ENCODE measurements around the gene LYL1. TPM values are rescaled to one million over a fixed set of nuclear protein-coding genes. Genes with fewer than 3 reads are reported as not detected.

The LYL1 gene
- total RNA-seq, 2 experiments from 2014 or later = 3.3 to 3.8 TPM

DNA sequence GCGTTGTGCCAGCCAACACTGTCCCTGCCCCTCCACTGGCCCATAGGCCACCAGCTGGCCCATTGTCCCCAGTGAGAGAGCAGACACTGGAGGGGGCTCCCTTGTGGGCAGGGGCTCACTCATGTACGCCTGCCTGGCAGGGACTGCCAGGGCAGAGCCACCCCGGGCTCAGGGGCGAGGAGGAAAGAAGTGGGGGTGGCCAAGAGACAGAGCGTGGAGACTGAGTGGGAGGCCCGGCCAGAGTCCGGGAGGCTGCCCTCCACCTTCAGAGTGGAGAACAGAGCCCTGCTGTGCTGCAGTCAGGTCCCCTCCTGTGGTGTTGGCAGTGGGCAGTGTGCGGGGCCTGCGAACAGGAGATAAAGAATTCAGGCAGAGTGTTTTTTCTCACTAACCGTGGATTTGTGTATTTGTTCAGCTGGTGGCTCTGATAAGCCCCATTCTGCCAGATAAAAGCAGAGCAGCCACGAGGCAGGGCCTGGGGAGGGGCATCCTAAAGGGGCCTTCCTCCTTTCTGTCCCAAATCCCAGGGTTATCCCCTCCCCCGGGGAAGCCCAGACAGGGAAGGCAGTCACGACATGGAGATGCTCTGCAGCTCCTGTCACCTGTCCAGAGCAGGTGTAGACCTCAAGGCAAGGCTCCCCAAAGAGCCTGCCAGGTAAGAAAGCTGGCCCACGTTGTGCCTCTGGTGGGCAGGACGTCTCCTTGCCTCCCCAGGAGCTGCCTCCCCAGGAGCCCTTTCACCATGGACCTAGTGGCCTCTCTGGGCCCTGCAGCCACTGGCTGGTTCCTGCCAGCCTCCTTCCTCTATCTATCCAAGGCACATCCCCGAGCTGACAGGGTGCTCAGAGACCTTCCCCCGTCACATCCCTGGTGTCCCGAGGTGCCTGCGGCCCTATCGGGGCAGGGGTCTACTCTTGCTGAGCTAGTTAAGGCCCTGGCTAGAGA, 33.0 kb downstream of the LYL1 start:
- DNase-seq = no peak
- Mint-ChIP-seq H3K4me1 (ENCODE audit: low read depth) (no peaks in the 10 kb centered on the region), H3K27me3 (ENCODE audit: low read depth) (no peaks in the 10 kb centered on the region), H3K9me3 (ENCODE audit: insufficient read depth) (no peaks in the 10 kb centered on the region), H3K4me3 (no peak overlapping the region), H3K27ac (no peak overlapping the region), H3K36me3 (ENCODE audit: low read depth) (no peaks in the 10 kb centered on the region)
- CTCF ChIA-PET = interaction anchor here (1.0 to 3.1 kb wide), 6 partner anchors 8 to 104 kb away, joined by 3 to 17 read pairs (median 6); no protein-coding TSS in a partner anchor
- no peak for ATAC-seq
- POLR2A ChIA-PET = no interaction called here

DNA sequence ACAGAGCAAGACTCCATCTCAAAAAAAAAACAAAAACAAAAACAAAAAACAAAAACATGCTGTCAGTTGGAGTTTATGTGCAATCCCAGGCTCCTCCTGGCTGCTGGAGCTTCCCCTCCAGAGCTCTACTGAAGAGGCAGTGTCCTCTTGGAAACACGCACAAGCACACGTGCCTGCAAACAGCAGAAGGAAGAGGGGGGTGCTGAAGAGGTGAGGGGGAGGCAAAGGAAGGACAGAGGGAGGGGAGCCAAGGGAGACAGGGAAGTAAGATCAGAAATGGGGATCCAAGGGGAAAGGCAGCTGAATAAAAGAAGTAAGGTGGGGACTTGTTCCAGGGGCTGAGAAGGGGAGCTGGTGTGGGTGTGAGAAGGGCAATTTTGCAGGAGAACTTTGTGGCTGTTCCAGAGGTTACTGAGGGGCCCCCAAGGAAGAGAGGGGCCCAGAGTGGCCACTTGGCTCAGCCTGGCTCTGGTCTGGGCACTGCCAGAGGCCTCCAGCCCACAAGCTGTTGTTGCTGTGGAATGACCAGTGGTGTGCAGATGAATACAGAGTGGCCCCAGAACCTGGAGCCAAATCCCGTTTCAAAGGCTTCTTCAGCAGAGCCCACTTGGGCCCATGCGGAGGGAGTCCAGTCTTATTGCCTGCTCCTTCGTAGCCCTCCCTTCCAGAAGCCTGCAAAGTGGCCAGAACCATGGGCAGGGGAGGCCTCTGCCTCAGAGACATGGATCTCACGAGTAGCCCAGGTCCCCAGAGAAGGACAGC, 34.4 kb downstream of the LYL1 start:
- no peak overlapping the region for H3K27ac Mint-ChIP-seq
- no peaks in the 10 kb centered on the region for H3K4me1 Mint-ChIP-seq (ENCODE audit: low read depth)
- no peak overlapping the region for H3K4me3 Mint-ChIP-seq
- CTCF ChIA-PET = interaction anchor here (1.0 to 2.7 kb wide), 2 partner anchors 18 to 103 kb away, joined by 3 to 17 read pairs; no protein-coding TSS in a partner anchor
- H3K36me3 Mint-ChIP-seq (ENCODE audit: low read depth) = no peaks in the 10 kb centered on the region
- DNase-seq = no peak
- POLR2A ChIA-PET = no interaction called here
- no peak for ATAC-seq
- H3K27me3 Mint-ChIP-seq (ENCODE audit: low read depth) = peaks cover 3% of the 10 kb centered on the region
- H3K9me3 Mint-ChIP-seq (ENCODE audit: insufficient read depth) = no peaks in the 10 kb centered on the region

DNA sequence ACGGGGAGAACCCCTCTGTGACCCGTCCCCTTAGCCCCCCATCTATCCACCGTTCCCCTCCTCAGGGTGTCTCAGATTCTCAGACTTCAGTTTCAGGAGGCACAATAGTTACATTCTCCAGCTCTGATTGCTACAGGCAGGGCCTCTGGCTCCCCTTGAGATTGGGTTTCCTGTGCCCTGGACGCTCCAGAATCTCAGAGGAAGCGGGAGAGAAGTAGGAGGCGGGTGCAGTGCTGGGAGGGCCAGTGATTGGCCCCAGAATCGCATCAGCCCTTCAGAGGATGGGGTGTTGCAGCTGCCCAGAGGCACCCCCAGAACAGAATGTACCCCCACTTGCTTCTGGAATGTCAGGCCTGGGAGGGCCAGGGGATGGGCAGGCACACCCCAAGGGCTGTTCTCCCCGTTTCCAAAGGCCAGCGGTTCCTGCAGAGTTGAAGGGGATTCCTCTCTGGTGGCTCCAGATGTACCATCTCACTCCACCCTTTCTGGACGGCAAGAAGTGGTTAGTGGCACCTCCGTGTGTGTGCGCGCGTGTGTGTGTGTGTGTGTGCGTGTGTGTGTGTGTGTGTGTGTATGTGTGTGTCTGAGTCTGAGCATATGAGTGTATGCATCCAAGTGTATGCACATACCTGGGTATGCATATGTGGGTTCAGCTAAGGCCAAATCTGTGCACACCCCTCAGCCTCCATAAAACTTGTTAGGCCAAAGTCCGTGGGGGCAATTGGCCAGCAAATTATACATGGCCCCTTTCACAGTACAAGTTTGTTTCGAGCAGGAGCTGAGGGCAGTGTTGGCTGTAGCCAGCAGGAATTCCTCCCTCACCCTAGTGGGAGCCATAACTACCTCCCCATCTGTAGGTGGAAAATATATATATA, 35.5 kb downstream of the LYL1 start:
- ChIA-PET POLR2A (no interaction called here), CTCF (interaction anchor here (1.4 kb wide), 1 partner anchor 102 kb away, joined by 6 read pairs; no protein-coding TSS in a partner anchor)
- ATAC-seq (no peak), DNase-seq (no peak)
- Mint-ChIP-seq H3K27ac (no peak overlapping the region), H3K4me1 (ENCODE audit: low read depth) (no peaks in the 10 kb centered on the region), H3K36me3 (ENCODE audit: low read depth) (no peaks in the 10 kb centered on the region), H3K4me3 (no peak overlapping the region), H3K9me3 (ENCODE audit: insufficient read depth) (no peaks in the 10 kb centered on the region), H3K27me3 (ENCODE audit: low read depth) (peaks cover 8% of the 10 kb centered on the region)

DNA sequence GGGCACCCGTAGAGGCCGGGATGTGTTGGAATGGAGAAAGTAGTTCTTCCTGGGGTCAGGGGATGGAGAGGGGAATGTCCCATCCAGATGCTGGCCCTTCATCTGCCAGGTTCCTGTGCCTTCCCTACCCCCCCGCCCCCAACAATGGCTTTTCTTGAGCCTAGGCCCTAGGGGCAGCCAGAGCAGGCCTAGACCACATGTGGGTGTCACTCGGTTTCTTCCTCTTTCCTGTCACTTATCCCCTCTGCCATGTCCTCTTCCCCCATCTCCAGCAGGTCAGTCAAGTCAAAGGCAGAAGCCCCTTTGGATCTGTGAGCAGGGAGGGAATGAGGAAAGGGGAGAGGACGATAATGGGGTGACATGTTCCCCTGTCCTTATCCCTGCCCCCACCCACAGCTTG, 36.4 kb downstream of the LYL1 start:
- Mint-ChIP-seq H3K4me1 (ENCODE audit: low read depth) (peaks cover 3% of the 10 kb centered on the region), H3K27ac (no peak overlapping the region), H3K4me3 (no peak overlapping the region), H3K36me3 (ENCODE audit: low read depth) (no peaks in the 10 kb centered on the region), H3K27me3 (ENCODE audit: low read depth) (peaks cover 14% of the 10 kb centered on the region), H3K9me3 (ENCODE audit: insufficient read depth) (no peaks in the 10 kb centered on the region)
- ChIA-PET CTCF (interaction anchor here (0.5 to 1.4 kb wide), 2 partner anchors 10 to 101 kb away, joined by 3 to 6 read pairs; no protein-coding TSS in a partner anchor), POLR2A (no interaction called here)
- DNase-seq = no peak
- ATAC-seq = no peak

DNA sequence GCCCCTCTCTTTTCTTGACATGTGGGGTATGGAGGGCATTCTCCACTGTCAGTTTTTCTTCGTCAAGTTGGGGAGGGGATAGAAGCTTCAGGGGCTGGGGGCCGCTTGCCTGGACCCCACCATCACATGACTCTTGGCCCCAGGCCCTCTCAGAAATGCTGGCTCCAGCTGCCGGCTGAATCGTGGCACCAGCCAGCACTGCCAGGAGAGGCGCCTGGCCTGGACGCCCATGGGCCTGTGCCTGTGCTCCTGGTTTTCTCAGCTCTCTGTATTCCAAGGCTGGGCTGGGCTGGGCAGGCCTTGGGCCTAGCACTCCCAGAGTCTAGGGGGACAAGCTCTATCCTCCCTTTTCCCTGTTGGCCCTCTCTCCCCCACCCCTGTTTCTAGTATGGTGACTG, 38.6 kb downstream of the LYL1 start:
- Mint-ChIP-seq H3K9me3 (ENCODE audit: insufficient read depth) (no peaks in the 10 kb centered on the region), H3K36me3 (ENCODE audit: low read depth) (no peaks in the 10 kb centered on the region), H3K27ac (no peak overlapping the region), H3K4me1 (ENCODE audit: low read depth) (peaks cover 9% of the 10 kb centered on the region), H3K4me3 (no peak overlapping the region), H3K27me3 (ENCODE audit: low read depth) (peaks cover 19% of the 10 kb centered on the region)
- ChIA-PET POLR2A (no interaction called here), CTCF (interaction anchor here (1.0 to 2.1 kb wide), 3 partner anchors 9 to 99 kb away, joined by 3 to 12 read pairs (median 5); no protein-coding TSS in a partner anchor)
- no peak for DNase-seq
- ATAC-seq = no peak

DNA sequence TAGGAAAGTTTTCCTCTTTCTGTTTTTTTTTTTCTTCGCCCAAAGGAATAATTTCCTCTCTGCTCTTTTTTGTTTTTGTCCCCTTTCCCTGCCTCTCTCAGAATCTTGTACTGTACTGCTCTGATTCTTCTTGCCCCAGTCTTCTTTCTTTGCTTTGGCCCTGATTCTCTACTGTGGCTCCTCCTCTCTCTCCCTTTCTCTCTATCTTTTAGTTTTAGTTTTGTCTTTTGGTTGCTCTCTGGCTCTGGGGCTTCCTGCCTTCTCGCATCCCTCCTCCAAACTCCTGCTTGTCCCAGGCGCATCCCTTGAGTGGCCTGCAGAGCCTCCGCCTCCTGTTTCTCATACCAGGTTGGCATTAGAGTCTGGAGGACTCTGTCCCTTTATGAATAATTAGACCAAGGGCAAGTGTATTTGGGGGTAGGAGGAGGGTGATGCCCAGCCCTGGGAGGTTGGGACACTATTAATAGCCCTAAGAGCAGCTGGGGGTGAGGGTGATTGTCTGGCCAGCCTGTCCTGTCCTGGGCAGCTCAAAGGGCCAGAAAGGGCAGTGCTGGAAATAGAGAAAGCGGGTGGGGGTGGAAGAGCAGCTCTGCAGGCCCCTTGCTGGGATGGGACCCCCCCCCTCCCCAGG, 39.1 kb downstream of the LYL1 start:
- peaks cover 9% of the 10 kb centered on the region for H3K4me1 Mint-ChIP-seq (ENCODE audit: low read depth)

DNA sequence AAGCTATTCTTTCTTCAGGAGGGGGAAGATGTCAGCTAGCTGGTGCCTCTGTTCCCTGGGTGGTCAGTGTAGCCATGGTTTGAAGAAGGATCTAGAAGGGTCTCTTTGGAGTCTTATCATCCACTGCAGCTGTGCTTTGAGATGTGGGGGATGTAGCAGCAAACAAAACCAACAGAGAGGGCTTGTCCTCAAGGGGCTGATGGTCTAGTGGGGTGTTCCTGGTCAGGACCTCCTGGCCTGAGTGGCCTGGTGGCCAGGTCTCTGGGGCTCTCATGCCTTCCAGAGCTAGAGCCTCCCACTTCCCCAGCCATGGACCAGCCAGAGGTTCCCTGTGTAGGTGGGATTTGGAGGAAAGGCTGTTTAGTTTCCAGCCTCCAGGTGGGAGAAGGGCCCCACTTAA, 40.3 kb downstream of the LYL1 start:
- no peaks in the 10 kb centered on the region for H3K9me3 Mint-ChIP-seq (ENCODE audit: insufficient read depth)
- H3K4me1 Mint-ChIP-seq (ENCODE audit: low read depth) = peaks cover 9% of the 10 kb centered on the region
- CTCF ChIA-PET = interaction anchor here (1.4 to 4.0 kb wide), 14 partner anchors 17 to 97 kb away, joined by 3 to 82 read pairs (median 16); no protein-coding TSS in a partner anchor
- ATAC-seq = no peak
- H3K27ac Mint-ChIP-seq = no peak overlapping the region
- no peak for DNase-seq
- peaks cover 24% of the 10 kb centered on the region for H3K27me3 Mint-ChIP-seq (ENCODE audit: low read depth)
- H3K4me3 Mint-ChIP-seq = no peak overlapping the region
- POLR2A ChIA-PET = no interaction called here
- no peaks in the 10 kb centered on the region for H3K36me3 Mint-ChIP-seq (ENCODE audit: low read depth)

More for the DNA sequence above, 39.1 kb downstream of the LYL1 start:
- H3K4me3 Mint-ChIP-seq = no peak overlapping the region
- ChIA-PET POLR2A (no interaction called here), CTCF (interaction anchor here (1.0 to 2.1 kb wide), 3 partner anchors 10 to 98 kb away, joined by 3 to 12 read pairs (median 5); no protein-coding TSS in a partner anchor)
- H3K9me3 Mint-ChIP-seq (ENCODE audit: insufficient read depth) = no peaks in the 10 kb centered on the region
- DNase-seq (no peak), ATAC-seq (no peak)
- H3K36me3 Mint-ChIP-seq (ENCODE audit: low read depth) = no peaks in the 10 kb centered on the region
- H3K27me3 Mint-ChIP-seq (ENCODE audit: low read depth) = peaks cover 23% of the 10 kb centered on the region
- H3K27ac Mint-ChIP-seq = no peak overlapping the region

DNA sequence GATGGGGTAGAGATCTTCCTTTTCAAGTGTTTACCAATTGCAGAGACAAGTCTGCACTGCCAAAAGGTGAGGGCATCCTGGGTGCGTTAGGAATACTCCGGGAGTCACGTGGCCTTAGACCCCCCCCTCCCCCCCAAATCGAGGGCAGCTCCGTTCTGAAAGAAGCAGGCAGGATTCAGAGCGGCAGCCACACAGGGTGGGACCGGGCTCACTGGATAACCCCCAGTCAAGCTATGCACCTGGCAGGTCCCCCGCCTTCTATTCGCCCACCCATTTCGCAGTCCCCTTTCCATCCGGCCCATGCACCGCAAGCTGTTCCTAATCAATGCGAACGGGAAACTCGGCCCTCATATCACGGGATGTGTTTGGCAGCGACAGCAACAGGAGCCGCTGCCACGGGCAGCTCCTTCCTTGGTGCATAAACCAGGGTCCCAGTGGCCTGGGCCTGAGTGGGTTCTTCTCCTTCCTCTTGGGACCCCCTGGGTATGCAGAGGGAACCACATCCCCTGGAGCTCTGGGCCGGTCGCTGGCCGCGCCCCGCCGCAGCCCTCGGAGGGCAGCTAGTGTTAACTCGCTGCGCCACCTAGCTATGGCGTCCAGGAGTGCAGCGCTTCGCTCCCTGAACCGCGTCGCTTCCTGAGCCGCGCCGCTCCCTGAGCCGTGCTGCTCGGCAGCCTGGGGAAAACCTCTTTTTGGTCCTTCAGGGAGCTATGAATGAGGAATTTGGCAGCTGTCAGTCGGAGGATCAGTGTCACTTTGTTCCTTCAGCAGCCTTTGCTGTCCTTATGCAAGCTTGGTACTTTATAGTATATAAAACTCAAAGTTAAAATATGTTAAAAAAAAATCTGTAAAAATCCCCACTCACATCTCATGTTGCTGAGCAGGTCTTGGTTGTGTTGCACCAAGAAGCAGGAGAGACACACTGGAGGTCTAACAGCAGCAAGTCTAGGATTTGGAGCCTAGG, 41.4 kb downstream of the LYL1 start:
- peaks cover 24% of the 10 kb centered on the region for H3K27me3 Mint-ChIP-seq (ENCODE audit: low read depth)
- no peak overlapping the region for H3K27ac Mint-ChIP-seq
- H3K9me3 Mint-ChIP-seq (ENCODE audit: insufficient read depth) = no peaks in the 10 kb centered on the region
- peak; percentile 85 for DNase-seq
- H3K4me1 Mint-ChIP-seq (ENCODE audit: low read depth) = peaks cover 9% of the 10 kb centered on the region
- ATAC-seq = peak; percentile 98
- peak overlapping the region; percentile 68 for H3K4me3 Mint-ChIP-seq
- CTCF ChIA-PET = interaction anchor here (0.7 to 4.0 kb wide), 38 partner anchors 9 to 176 kb away, joined by 3 to 82 read pairs (median 6); partner anchors contain the start of gene NFIX
- POLR2A ChIA-PET = interaction anchor here (1.2 kb wide), 1 partner anchor 96 kb away, joined by 4 read pairs; no protein-coding TSS in a partner anchor
- H3K36me3 Mint-ChIP-seq (ENCODE audit: low read depth) = no peaks in the 10 kb centered on the region

DNA sequence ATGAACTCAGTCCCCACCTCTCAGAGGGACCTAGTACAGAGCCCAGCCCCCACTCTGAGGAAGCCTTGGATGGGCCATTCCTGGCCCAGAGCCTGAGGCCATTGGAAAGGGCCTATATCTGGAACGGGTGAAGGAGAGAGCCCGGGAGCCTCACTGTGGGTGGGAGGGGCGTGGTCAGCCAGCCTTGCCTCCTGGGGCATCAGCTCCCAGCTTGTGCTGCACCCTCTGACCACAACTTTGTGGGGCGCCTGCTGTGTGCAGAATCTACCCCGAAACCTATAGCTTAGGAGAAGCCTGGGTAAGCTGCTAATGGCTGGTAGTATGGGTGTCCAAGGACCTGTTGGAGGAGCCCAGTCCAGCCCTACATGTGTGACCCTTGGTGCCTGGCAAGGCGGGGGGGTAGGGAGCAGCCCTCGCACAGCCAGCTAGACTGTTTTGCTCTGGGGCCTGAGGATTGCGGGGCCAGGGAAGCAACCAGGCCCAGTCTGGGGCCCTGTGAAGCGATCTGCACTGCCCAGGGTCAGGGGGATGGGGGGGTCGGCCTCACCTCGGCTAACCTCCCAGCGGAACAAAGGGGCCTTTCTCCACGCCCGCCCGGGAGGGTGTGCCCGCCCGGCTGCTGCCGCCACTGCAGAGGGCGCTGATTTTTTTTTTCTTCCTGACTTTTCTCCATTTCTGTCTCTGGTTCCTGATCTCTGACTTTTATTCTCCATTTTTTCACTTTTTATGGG, 42.3 kb downstream of the LYL1 start:
- peaks cover 9% of the 10 kb centered on the region for H3K4me1 Mint-ChIP-seq (ENCODE audit: low read depth)
- no peak for ATAC-seq
- H3K36me3 Mint-ChIP-seq (ENCODE audit: low read depth) = no peaks in the 10 kb centered on the region
- no peak overlapping the region for H3K4me3 Mint-ChIP-seq
- ChIA-PET CTCF (interaction anchor here (0.7 to 4.0 kb wide), 30 partner anchors 10 to 175 kb away, joined by 3 to 82 read pairs (median 8); no protein-coding TSS in a partner anchor), POLR2A (interaction anchor here (1.2 kb wide), 1 partner anchor 95 kb away, joined by 4 read pairs; no protein-coding TSS in a partner anchor)
- no peaks in the 10 kb centered on the region for H3K9me3 Mint-ChIP-seq (ENCODE audit: insufficient read depth)
- DNase-seq = no peak
- H3K27ac Mint-ChIP-seq = no peak overlapping the region
- peaks cover 24% of the 10 kb centered on the region for H3K27me3 Mint-ChIP-seq (ENCODE audit: low read depth)

Data from activated CD8-positive, alpha-beta T cell treated with anti-CD3 and anti-CD28 coated beads, Interleukin-2, amount 10 ng/mL, durations not matched to agents 7 days and 5 days (primary cell).